ENCODE data around the gene SRSF4.

Gene SRSF4

DNA sequence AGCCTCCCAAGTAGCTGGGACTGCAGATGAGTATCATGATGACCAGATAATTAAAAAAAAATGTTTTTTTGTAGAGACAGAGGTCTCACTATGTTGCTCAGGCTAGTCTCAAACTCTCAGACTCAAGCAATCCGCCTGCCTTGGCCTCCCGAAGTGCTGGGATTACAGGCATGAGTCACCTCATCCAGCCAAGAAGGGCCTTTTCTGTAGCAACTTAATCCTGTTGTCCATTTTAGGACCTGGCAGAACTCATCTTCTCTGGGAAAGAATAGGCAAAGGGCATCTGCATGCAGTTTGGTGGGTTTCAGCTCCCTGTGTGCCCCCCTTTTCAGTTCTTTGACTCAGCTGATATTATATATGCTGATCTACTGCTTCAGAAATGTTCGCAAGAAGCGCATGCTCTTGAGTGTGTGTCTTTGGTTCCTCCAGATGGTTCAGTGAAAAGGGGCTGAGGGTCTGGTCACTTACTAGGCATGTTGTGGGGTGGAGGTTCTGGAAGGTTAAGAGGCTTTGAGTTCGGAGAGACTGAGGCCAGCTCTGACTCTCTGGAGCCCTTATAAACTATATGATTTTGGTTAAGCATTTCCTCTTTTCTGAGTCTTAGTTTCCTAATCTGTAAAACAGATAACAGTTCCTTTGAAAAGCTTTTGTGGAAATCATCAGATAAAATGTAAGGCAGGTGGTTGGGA lies 19.4 kb upstream of the SRSF4 start:
- no peak for DNase-seq

DNA sequence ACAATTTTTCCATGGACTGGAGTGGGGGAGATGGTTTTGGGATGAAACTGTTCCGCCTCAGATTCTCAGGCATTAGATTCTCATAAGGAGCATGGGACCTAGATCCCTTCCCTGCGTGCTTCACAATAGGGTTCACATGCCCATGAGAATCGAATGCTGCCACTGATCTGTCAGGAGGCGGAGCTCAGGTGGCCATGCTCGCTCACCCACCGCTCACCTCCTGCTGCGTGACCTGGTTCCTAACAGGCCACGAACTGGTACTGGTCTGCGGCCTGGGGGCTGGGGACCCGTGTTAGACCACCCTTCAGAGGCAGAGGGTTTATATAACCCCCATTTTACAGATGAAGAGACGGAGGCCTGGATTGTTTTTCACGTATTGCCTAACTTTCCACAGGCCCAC lies 16.3 kb upstream of the SRSF4 start:
- DNase-seq: no peak

DNA sequence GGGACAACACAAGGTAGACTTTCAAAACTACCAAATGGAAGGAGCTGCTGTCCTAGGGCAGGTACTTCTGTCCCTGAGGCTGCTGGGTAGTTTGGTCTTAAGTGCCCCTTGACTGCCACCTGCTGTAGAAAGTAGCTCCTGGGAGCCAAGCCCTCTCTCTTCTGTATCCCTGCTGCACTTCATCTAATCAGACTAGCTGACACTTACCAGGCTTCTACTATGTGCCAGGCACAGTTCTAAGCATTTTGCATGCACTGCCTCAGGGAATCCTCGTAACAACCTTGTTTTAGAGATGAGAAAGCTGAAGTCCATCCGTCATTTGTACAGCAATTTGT lies 15.9 kb upstream of the SRSF4 start:
- no peak for DNase-seq

DNA sequence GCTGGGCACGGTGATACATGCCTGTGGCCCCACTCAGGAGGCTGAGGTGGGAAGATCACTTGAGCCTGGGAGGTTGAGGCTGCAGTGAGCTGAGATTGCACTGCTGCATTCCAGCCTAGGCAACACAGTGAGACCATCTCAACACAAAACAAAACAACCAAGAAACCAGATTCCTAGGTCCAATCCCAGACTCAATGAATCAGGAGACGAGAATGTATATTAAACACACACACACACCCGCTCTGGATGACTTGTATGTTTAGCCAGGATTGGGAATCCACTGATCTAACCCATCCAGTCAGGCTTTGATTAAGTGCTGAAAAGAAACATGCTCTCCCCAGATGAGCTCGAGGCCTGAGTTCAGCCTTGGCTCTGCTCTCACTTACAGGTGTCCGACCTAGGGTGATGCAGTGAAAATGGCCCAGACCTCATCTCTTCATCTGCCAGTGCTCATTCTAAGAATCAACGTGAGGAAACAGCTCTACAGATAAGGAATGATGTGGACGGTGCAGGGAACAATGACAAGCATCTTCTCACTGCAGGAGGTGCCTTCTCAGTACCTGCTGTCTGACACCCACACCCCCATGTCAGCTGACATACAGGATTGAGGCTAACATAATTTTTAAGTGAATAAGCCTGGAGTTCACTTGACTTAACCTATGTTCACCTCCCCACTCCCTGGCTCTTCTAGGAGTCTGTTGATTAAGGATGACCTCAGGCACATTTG lies 15.3 kb upstream of the SRSF4 start:
- no peak for DNase-seq

DNA sequence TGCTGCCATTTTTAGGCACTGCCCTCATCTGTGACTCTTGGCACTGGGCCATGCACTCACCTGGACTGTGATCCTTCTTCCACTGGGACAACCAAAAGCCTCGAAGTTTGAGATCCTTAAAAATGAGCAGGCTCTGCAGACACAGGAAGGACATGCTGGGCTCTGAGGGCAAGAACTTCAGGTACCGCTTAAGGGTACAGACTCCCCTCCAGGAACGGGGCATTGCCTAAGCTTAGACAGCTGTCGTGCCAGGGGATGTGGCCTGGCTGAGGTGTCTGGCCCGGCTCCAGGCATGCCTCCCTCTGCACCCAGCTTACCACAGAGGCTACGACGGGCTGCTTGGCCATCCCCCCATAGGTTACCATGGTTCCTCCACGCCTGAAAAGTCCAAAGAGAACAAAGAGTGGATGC lies 14.2 kb upstream of the SRSF4 start:
- DNase-seq: no peak

DNA sequence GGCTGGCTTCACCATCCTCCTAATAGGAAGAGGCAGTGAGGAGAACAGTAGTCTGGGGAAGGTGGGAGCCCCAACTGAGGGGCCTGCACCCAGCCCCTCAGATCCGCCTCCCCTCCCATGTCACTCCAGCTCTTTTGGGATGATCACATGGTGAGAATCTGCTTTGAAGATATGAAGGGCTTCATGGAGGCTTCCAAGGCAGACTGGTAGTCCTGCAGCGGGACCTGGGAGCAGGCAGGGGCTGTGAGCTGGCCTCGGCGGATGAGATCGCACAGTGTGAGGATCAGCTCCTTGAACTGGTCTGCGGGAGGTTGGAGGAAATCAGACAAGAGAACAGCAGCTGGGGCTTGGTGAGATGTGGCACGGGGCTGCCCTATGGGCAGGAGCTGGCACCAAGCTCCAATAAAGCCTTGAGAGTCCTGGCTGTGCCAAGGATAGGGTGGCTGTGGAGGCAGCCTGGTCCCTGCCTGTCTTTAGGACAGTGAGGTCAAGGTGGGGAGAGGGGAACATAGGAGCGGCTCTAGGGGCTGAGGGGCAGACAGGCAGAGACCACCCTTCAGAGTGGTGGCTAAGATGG lies 12.3 kb upstream of the SRSF4 start:
- DNase-seq: no peak

DNA sequence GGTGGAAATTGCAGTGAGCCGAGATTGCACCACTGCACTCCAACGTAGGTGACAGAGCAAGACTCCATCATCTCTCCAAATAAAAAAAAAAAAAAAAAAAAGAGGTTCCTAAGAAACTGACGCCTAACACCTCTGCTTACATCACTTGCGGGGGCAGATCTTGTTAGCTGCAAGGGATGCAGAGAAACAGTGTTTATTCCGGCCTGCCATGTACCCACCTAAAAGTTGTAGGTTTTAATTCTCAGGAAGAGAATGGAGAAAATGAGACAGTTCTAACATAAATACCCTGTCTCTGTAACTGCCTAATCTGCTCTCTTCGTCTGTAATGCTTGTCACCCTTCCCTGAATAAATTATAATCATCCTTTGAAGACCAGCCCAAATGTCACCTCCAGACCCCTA lies 9.0 kb upstream of the SRSF4 start:
- no peak for DNase-seq

DNA sequence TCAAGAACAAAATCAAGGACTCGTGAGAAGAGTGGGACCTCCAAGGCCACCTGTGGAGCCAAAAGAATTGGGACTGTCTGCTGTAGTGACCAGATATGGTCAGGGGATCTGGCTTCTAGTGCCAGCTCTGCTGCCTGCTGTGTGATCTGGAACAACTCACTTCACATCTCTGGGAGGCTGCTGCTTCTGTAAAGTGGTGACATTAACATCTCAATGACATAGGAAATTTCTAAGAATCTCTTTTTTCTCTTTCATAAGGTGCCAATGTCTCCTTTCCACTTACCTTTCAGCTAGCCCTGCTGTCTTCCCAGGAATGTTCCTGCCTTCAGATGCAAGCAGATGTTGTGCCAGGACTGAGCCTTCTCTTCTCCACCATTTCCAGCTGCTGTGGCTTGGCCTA lies 5.0 kb upstream of the SRSF4 start:
- no peak for DNase-seq

DNA sequence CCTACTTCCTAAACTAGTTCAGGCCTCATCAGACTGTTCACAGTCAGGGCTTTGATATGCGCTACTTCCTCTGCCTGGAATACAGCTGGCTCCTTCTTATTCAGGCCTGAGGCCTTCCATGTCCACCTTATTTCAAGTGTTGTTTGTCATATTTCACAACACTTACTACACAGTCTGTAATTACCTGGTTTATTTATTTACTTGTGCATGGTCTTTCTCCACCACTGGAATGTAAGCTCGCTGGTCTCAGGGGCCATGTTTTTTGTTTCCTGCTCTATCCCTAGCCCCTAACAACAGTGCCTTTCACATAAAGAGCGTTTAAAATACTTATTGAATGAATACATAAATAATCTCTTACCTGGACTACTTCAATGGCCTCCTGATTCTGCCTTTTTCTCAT lies 4.6 kb upstream of the SRSF4 start:
- no peak for DNase-seq

DNA sequence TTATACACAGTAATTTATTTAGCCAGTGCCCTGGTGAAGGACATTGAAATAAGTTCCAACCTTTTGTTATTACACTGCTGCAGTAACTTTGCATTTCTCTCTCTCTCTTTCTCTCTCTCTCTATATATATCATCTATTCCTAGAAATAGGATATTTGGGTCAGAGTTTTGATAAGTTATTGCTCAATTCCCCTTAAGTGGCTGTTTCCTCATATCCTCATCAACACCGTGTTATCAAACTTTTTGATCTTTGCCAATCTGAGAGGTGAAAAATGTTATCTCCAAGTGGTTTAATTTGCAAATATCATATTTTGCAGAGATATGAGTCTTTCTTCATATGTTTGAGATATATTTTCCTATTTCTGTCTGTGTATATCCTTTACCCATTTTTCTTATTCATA lies 1.6 kb upstream of the SRSF4 start:
- DNase-seq: no peak

DNA sequence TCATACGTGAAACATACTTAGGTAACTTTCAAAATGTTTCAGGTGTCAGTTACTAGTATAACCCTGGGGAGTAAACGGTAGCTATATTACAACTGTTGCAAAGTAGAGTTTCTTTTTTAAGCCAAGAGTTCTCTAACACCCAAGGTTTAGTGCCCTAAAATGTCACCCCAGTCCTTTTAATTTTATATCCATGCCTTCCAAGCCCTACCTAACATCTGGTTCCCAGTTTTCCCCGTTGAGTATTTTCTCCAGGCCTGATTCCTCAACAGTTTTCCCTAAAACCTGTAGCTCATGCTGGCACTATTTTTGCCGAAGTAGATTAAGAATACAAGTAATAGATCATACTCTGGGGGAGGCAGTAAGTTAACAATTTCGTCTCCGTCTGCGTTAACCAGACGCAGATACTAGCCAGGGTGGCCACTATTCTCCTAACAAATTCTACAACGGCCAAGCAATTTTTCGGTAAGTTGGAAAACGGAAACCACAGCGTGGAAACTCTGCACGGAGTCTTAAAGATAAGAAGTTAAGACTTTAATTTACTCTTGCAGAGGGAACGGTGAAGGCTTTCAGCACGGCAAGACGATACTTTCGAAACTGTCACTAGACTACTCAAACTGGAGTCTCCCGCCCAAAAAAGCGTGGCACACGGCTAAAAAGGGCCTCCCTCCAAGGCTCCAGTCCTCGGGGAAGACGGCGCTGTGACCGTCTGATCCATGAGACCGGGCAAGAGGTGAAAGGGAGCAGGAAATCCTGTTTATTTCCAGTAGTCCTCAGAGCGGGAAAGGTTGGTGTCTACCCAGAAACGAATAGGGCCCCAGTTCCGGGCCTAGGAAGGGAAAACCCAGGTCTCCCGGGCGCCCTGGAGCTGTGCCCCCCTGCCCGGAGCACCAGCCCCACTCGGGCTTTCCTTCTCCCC lies 945 bp downstream of the SRSF4 start:
- peak; percentile 5 for DNase-seq

DNA sequence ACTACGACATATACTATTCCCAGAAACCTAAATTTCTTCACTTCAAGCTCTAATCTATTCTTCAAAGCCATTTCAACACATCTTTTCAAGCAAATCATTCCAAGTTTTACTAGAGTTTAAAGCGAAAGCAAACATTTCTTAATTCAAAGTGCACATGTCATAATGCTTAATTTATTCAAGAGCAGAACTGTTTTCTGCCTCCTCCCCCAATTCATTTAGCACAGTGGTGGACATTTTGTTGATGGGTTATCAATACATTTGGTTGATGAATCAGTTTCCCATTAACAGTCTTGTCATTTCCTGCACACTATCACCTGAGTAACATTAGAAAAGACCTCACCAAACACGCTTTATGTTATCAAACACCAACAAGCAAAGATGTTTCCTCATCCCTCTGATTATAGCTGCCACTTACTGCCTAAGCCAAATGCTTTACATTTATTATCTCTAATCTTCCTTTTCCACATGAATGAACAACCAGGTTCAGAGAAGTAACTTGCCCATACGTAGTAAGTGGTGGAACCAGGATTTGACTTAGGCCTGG lies 2.0 kb downstream of the SRSF4 start:
- DNase-seq: no peak

DNA sequence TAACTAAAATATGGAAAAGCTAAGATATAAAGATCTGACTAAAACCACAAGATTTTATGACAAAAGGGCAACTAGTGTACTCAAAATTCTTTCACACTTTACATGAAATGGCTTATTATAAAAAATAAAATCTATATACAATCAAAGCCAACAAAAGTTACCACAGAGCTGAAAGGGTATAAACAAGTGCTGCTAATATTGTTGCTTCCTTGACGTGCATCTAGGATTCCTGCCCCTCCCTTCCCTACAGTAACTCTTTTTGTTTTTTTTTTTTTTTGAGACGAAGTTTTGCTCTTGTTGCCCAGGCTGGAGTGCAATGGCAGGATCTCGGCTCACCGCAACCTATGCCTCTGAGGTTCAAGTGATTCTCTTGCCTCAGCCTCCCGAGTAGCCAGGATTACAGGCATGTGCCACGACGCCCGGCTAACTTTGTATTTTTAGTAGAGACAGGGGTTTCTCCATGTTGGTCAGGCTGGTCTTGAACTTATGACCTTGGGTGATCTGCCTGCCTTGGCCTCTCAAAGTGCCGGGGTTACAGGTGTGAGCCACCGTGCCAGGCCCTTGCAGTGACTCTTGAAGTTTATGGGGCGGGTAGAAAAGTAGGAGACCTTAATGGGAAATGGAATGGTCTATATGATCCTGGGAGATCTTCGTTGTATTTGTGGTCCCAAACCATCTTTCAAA lies 4.5 kb downstream of the SRSF4 start:
- no peak for DNase-seq

DNA sequence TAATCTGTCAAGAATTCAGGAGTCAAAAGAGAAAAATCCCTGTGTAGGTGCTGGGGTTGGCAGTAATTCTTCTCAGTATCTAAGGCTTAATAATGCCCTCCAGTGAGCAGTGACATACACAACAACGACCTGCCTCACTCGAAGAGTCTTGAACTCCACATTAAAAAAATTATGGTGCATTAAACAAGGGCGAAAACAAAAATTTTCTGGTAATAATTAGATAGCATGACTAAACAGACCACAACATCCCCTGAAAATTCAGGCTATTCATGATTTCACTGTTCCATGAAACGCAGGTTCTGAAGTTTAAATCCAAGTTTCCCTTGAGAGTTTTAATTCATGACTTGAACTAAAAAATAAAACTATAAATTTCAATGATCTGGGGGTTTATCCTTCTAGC lies 5.1 kb downstream of the SRSF4 start:
- no peak for DNase-seq

DNA sequence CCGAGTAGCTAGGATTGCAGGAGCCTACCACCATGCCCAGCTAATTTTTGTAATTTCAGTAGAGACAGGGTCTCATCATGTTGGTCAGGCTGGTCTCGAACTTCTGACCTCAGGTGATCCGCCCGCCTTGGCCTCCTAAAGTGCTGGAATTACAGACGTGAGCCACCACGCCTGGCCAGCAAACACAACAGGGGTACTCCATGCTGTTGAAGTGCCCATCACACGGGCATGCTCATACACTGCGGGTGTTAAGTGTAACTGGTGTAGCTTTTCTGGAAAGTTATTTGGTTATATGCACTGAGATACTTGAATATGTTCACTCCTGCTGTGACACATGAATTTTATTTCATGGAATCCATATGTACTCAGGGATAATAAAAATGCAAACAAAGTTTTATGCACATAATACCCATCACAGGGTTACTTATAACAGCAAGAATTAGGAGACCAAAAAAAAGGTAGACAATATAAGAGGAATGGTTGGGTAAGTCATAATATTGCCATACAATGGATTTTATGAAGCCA lies 9.2 kb downstream of the SRSF4 start:
- DNase-seq: no peak

DNA sequence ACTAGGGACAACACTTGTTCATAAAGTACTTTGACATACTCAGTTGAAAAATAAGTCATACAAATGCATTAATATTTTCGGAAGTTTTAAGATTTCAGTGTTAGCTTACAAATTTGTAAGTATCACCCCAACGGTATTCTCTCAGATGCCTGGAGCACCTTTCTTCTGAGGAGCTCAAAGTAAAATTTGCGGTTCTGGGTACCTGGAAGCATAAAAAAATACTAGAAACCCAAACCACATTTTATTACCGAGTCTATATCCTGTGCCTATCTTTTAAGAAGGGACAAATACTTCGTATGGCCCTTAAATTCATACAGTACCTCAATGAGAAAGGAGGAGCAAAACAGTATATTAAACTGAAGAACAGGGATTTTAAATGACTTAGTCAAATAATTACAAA lies 10.2 kb downstream of the SRSF4 start:
- no peak for DNase-seq

DNA sequence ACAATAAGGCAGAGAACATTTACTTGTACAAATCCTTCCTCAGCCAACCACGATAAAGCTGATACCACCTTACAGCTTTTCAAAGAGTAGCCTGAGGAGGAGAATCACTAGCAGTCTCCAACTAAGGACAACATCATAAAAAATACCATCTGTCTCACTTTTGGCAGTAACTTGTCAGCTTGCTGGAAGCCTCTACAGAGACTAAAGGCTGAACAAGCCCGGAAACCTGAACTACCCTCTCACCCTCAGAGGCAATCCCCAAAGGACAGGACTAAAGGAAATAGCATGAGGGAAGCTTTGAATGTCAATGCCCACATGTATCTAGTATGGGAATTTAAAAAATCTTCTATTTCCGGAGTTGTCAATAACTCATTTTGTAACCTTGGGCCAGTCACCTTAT lies 10.6 kb downstream of the SRSF4 start:
- no peak for DNase-seq

DNA sequence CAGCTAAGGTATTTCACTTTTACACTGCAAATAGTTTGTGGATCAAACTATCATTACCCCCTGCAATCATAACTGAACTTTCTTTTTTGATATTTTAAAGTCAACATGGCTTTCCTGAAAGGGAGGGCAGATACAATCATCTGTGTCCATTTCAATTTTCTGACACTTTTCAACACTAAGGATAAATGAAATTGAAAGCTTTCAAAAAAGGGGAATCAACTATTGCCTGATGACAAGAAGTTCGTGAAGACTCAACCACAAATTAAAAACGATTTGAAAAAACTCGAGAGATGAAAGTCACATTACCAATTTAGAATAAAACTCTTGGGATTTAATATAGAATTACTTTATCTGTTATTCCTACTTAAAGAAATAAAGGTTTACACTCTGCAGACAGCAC lies 11.7 kb downstream of the SRSF4 start:
- no peak for DNase-seq

DNA sequence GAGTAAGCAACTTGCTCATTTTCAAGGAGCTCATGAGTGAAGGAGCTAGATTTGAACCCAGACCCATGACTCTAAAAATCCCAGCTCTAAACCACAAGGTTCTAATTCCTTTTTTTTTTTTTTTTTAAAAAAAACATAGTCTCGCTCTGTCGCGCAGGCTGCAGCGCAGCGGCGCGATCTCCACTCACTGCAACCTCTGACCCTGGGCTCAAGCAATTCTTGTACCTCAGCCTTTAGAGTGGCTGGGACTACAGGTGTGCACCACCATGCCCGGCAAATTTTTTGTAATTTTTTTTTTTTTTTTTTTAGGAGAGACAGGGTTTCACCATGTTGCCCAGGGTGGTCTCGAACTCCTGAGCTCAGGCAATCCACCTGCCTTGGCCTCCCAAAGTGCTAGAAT lies 13.8 kb downstream of the SRSF4 start:
- DNase-seq: no peak

DNA sequence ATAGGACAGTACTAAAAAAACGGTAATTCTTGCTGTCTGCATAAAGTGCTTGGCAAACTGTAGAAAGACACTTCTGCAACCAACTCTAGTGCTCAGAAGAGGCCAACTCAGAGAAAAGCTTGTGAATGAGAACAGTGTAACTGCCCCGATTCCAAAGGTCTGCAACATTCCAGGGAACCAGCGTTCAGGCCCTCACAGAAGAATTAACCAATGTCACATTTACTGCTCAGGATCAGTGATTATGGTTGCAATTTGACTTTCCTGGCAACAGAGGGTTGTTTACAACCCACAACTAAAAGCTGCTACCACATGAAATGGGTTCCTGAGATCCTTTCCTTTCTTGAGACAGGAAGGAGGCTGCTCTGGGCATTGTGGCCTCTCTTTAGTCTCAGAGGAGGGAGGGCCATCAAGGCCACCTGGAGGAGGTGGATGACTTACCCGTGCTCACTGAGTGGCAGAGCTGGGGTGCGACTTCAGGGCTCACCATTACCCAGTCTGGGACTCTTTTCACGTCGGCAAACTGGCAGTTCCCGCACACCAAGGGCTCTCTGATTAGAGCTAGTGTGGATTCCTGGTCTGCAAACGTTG lies 15.3 kb downstream of the SRSF4 start:
- no peak for DNase-seq

DNA sequence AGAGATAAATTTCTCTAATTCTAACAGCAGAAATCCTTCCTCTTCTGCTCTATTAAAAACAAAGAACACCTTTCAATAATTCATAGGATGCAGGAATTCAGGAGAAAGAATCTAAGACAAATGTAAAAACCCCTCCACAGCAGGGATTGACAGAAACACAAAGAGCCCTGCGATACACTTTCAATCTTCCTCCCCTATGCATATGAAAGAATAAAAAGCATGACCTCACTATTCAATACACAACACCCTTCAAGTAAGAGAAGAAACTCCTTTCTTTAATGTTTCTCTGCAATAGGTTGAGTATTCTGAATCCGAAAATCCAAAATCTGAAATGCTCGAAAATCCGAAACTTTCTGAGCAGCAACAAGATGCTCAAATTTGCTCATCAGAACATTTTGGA lies 17.1 kb downstream of the SRSF4 start:
- DNase-seq: no peak
